ENCODE measurements around the gene TMEM200A.

Gene TMEM200A

GRCh38 chr6:130424710-130425109, 58.9 kb downstream of the TMEM200A start:
- DNase-seq (ENCODE audit: low read depth, low spot score): no peak

GRCh38 chr6:130425537-130425936, 59.7 kb downstream of the TMEM200A start:
- no peak for DNase-seq (ENCODE audit: low read depth, low spot score)

- DNase-seq (ENCODE audit: low read depth, low spot score): no peak
Observed at GRCh38 chr6:130426066-130426721, 60.4 kb downstream of the TMEM200A start.

- DNase-seq (ENCODE audit: low read depth, low spot score): no peak
Observed at GRCh38 chr6:130431346-130431852, 65.6 kb downstream of the TMEM200A start.

- DNase-seq (ENCODE audit: low read depth, low spot score): no peak
Observed at GRCh38 chr6:130432838-130433237, 67.0 kb downstream of the TMEM200A start.

- DNase-seq (ENCODE audit: low read depth, low spot score): peak; percentile 25
Observed at GRCh38 chr6:130434174-130434873, 68.5 kb downstream of the TMEM200A start.

GRCh38 chr6:130435181-130435580, 69.4 kb downstream of the TMEM200A start:
- no peak for DNase-seq (ENCODE audit: low read depth, low spot score)

- DNase-seq (ENCODE audit: low read depth, low spot score): no peak
Observed at GRCh38 chr6:130437961-130438360, 72.1 kb downstream of the TMEM200A start.

- no peak for DNase-seq (ENCODE audit: low read depth, low spot score)
Observed at GRCh38 chr6:130447374-130447773, 81.6 kb downstream of the TMEM200A start.

- no peak for DNase-seq (ENCODE audit: low read depth, low spot score)
Observed at GRCh38 chr6:130452336-130452735, 86.5 kb downstream of the TMEM200A start.

- peak; percentile 26 for DNase-seq (ENCODE audit: low read depth, low spot score)
Observed at GRCh38 chr6:130453230-130453629, 87.4 kb downstream of the TMEM200A start.

GRCh38 chr6:130457605-130458004, 91.8 kb downstream of the TMEM200A start:
- no peak for DNase-seq (ENCODE audit: low read depth, low spot score)

- DNase-seq (ENCODE audit: low read depth, low spot score): no peak
Observed at GRCh38 chr6:130459316-130459715, 93.5 kb downstream of the TMEM200A start.

- no peak for DNase-seq (ENCODE audit: low read depth, low spot score)
Observed at GRCh38 chr6:130460934-130461333, 95.1 kb downstream of the TMEM200A start.

- no peak for DNase-seq (ENCODE audit: low read depth, low spot score)
Observed at GRCh38 chr6:130466052-130466747, 100.4 kb downstream of the TMEM200A start.

- DNase-seq (ENCODE audit: low read depth, low spot score): no peak
Observed at GRCh38 chr6:130466748-130467061, 100.9 kb downstream of the TMEM200A start.

GRCh38 chr6:130467146-130468050, 101.6 kb downstream of the TMEM200A start:
- no peak for DNase-seq (ENCODE audit: low read depth, low spot score)

GRCh38 chr6:130470766-130471165, 104.9 kb downstream of the TMEM200A start:
- DNase-seq (ENCODE audit: low read depth, low spot score): no peak

- no peak for DNase-seq (ENCODE audit: low read depth, low spot score)
Observed at GRCh38 chr6:130473886-130474285, 108.1 kb downstream of the TMEM200A start.

- no peak for DNase-seq (ENCODE audit: low read depth, low spot score)
Observed at GRCh38 chr6:130482645-130483390, 117.0 kb downstream of the TMEM200A start.

GRCh38 chr6:130485870-130486269, 120.1 kb downstream of the TMEM200A start:
- no peak for DNase-seq (ENCODE audit: low read depth, low spot score)
